Upper lobe of right lung (tissue), 1 donor: ENCODE results near the gene POSTN. TPM values are rescaled to one million over a fixed set of nuclear protein-coding genes. Genes with fewer than 3 reads are reported as not detected.
"Not testable (repeated sequence)": the region's sequence is repeated elsewhere in the genome, so short reads cannot be mapped to it uniquely, and the experiment has no call there.

ENCODE experiments used
- ATAC-seq: fragments of 200-7000 bp; cut with Tn5 transposase; one replicate; pipeline ENCODE4 v1.9.1; 2020; ENCODE audit warnings: mild to moderate bottlenecking, moderate library complexity
- DNase-seq: peaks from one replicate; pipeline ENCODE4 v3.0.0-alpha.2; 2020
- H3K27ac ChIP-seq: fragments of 200-600 bp; one replicate; pipeline ENCODE4 v1.8.0; 2022
- H3K27me3 ChIP-seq: fragments of 200-600 bp; one replicate; pipeline ENCODE4 v1.8.0; 2022; ENCODE audit warnings: mild to moderate bottlenecking
- H3K36me3 ChIP-seq: fragments of 200-600 bp; one replicate; pipeline ENCODE4 v1.8.0; 2022
- H3K4me1 ChIP-seq: fragments of 200-600 bp; one replicate; pipeline ENCODE4 v1.8.0; 2022
- H3K4me3 ChIP-seq: fragments of 200-600 bp; one replicate; pipeline ENCODE4 v1.8.0; 2022; ENCODE audit warnings: mild to moderate bottlenecking
- H3K9me3 ChIP-seq: fragments of 200-600 bp; one replicate; pipeline ENCODE4 v1.8.0; 2022
- intact Hi-C: fragments of 100-400 bp; cut with DNase I; formaldehyde crosslinking; loops from one replicate; pipeline ENCODE4 v1.11.0; 2022
- total RNA-seq: library from RNA; stranded (reverse); fragmentation: NEBNext Ultra II Directional; extraction: Animal tissue kit (Norgen Biotek cat#: 25700); gene quantifications from one replicate; pipeline ENCODE4 v1.2.1, GENCODE V29; 2021
- TF ChIP-seq, protein P1 (sequence below): fragments of 200-600 bp; IDR thresholded peaks from one replicate; pipeline ENCODE4 v1.8.0; 2022; ENCODE audit warnings: antibody characterized with exemption
- donor health status: DM: no; HTN: yes; CAD: no; lungs with severe emphysema.

The POSTN gene
- total RNA-seq, 1 donor from 2014 or later = 96.9 TPM

DNA sequence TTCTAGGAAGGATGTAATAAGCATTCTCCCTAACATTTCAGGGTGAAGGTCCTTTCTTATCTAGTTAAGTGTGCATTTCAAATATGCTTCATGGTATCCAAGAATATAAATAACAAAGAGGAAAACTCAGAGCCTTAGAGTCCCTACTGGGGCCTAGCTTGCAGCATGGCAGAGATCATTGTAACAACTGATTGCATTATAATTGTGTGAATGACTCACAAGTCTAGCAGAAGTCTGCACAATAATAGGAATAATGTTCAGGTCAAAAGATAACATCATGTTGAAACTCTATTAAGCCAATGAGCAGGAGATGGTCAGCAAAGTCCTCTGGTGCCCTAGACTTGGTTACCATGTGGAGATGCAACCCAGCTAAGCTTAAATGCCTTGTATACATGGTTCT, 3.4 kb downstream of the POSTN start:
- TF ChIP-seq, protein P1, sequence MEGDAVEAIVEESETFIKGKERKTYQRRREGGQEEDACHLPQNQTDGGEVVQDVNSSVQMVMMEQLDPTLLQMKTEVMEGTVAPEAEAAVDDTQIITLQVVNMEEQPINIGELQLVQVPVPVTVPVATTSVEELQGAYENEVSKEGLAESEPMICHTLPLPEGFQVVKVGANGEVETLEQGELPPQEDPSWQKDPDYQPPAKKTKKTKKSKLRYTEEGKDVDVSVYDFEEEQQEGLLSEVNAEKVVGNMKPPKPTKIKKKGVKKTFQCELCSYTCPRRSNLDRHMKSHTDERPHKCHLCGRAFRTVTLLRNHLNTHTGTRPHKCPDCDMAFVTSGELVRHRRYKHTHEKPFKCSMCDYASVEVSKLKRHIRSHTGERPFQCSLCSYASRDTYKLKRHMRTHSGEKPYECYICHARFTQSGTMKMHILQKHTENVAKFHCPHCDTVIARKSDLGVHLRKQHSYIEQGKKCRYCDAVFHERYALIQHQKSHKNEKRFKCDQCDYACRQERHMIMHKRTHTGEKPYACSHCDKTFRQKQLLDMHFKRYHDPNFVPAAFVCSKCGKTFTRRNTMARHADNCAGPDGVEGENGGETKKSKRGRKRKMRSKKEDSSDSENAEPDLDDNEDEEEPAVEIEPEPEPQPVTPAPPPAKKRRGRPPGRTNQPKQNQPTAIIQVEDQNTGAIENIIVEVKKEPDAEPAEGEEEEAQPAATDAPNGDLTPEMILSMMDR = no peak
- Histone ChIP-seq H3K4me1 (no peaks in the 10 kb centered on the region), H3K9me3 (no peaks in the 10 kb centered on the region), H3K27me3 (no peaks in the 10 kb centered on the region), H3K4me3 (no peak overlapping the region), H3K36me3 (no peaks in the 10 kb centered on the region), H3K27ac (no peak overlapping the region)
- DNase-seq = no peak
- no peak for ATAC-seq
- intact Hi-C loops = no loop called here

DNA sequence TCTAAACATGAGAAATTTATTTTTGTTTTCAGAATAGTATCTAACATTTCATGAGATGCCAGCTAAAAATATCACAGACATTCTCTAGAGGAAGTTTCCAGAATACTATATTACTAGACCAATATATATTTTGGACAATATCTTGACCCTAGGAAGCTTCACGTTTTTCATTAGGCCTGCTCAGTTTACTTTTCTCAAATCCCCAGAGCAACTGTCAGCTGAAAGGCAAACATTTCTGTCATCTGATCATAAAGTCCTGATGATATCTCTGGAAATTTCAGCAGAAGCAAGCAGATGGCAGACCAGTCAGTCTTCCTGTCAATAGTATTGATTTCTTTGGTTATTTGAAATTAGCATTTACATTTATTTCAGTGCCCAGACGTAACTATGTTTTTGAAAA, 4.0 kb downstream of the POSTN start:
- Histone ChIP-seq H3K4me3 (no peak overlapping the region), H3K9me3 (no peaks in the 10 kb centered on the region), H3K4me1 (no peaks in the 10 kb centered on the region), H3K36me3 (no peaks in the 10 kb centered on the region), H3K27ac (no peak overlapping the region), H3K27me3 (no peaks in the 10 kb centered on the region)
- intact Hi-C loops = no loop called here
- DNase-seq (no peak), ATAC-seq (no peak)
- TF ChIP-seq, protein P1 = no peak

DNA sequence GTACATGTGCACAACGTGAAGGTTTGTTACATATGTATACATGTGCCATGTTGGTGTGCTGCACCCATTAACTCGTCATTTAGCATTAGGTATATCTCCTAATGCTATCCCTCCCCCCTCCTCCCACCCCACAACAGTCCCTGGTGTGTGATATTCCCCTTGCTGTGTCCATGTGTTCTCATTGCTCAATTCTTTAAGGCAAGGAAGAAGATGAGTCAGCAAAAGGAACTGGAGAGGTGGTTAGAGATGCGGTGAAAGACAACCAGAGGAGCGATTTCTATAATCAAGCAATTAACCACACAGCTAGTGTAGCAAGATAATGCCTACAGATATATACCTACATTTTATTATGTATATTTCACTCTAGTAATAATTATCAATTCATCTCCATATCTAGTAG, 9.2 kb downstream of the POSTN start:
- intact Hi-C loops, DNase-seq, ATAC-seq, H3K27me3 ChIP-seq, H3K36me3 ChIP-seq, H3K4me3 ChIP-seq, H3K4me1 ChIP-seq, H3K9me3 ChIP-seq, H3K27ac ChIP-seq: not testable (repeated sequence)

DNA sequence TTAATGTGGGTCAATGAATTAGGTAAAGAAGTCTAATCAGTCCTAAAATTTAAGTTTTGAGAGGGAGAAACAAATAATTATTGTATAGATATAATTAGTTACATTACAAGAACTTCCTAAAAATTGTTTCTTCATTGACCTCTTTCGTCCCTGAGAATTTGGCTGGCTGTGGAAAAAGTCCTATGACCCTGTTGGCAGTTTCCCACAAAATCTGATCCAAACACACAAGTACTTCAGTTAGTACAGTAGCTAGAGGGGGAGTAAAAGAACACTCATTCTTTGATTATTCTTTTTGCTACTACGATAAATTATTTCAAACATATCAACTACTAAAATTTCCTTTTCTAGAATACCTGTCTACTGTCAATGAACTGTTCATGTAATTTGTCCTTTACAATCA, 11.3 kb downstream of the POSTN start:
- no peaks in the 10 kb centered on the region for H3K4me1 ChIP-seq
- intact Hi-C loops = no loop called here
- no peaks in the 10 kb centered on the region for H3K36me3 ChIP-seq
- DNase-seq (no peak), ATAC-seq (no peak)
- no peak overlapping the region for H3K27ac ChIP-seq
- H3K9me3 ChIP-seq = no peaks in the 10 kb centered on the region
- H3K27me3 ChIP-seq = no peaks in the 10 kb centered on the region
- no peak overlapping the region for H3K4me3 ChIP-seq
- TF ChIP-seq, protein P1 = no peak

DNA sequence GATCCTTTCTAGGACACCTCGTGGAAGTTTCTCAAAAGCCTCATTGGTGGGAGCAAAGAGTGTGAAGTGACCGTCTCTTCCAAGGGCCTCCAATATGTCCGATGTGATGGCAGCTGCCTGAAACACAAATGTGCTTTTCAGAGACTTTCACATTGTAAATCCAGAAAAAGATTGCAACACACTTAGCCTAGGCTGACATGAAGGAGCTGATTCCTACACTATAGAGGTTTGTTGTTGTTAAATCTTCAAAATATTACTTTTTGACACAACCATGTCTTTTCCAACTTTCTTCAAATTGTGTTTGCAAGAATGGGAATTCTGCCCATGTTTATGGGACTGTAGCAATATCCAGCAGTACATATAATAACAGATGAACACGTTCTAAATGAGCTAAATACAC, 12.4 kb downstream of the POSTN start:
- no peak for DNase-seq
- no peak for ATAC-seq
- H3K4me1 ChIP-seq = no peaks in the 10 kb centered on the region
- intact Hi-C loops = no loop called here
- H3K4me3 ChIP-seq = no peak overlapping the region
- H3K9me3 ChIP-seq = no peaks in the 10 kb centered on the region
- TF ChIP-seq, protein P1 = no peak
- H3K36me3 ChIP-seq = no peaks in the 10 kb centered on the region
- no peak overlapping the region for H3K27ac ChIP-seq
- no peaks in the 10 kb centered on the region for H3K27me3 ChIP-seq

DNA sequence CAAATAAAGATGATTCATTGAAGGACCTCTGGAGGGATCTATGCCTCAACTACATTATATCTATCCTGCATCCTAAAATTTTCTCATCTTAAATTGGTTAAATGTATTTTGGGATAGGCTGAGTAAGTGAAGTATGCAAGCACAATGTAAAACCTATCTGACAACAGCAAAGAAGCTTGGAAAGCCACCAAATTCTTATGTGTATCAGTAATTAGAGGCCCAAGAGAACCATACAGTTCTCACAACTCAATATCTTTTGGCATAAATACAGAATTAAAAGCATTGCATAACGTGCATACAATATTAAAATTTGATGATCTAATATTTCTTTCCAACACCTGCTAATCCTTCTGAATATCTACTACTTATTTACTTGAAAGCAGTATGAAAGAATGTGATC, 13.0 kb downstream of the POSTN start:
- intact Hi-C loops = no loop called here
- TF ChIP-seq, protein P1 = no peak
- Histone ChIP-seq H3K9me3 (no peaks in the 10 kb centered on the region), H3K27me3 (no peaks in the 10 kb centered on the region), H3K4me3 (no peak overlapping the region), H3K4me1 (no peaks in the 10 kb centered on the region), H3K36me3 (no peaks in the 10 kb centered on the region), H3K27ac (no peak overlapping the region)
- ATAC-seq (no peak), DNase-seq (no peak)
